Mammary epithelial cell (primary cell): ENCODE measurements around the gene PFKP.

Source experiments
- EZH2 ChIP-seq: IDR thresholded peaks from 2 replicates; pipeline ENCODE4 v1.6.1; 2012; ENCODE audit warnings: low read length, inconsistent platforms, borderline replicate concordance
- TF ChIP-seq, protein P1 (sequence below), 2 donors: IDR thresholded peaks in 1 of 2; conservative IDR thresholded peaks in 1 of 2; 2 replicates each; pipeline ENCODE4 v1.5.1; 2011 to 2012; ENCODE audit warnings: inconsistent platforms in 2 of 2, low read length in 2 of 2, mild to moderate bottlenecking in 2 of 2, control low read depth in 1 of 2, low read depth in 1 of 2; ENCODE audit not compliant: insufficient read depth in 1 of 2; ENCODE audit errors: extremely low read depth in 1 of 2

DNA sequence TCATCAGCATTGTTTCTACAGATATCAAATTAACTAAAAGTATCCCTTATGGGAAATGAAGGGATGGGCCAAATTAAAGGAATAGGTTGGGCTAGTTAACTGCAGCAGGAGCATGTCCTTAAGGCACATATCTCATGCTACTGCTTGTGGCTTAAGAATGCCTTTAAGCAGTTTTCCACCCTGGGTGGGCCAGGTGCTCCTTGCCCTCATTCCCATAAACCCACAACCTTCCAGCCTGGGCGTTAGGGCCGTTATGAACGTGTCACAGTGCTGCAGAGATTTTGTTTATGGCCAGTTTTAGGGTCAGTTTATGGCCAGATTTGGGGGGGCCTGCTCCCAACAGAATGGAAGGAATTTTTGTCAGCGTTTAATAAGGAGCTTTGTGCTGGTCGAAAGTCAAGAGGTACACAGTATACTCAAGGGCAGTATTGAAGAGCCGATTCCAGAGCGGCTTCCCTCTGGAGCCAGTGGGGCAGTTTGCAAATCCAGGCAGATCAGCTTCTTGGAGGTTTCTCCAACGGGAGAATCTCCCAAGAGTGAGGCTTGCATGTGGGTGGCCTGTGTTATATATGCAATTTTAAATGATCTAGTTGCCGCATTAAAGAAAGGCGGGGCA is 7.7 kb downstream of the PFKP start:
- TF ChIP-seq, protein P1, sequence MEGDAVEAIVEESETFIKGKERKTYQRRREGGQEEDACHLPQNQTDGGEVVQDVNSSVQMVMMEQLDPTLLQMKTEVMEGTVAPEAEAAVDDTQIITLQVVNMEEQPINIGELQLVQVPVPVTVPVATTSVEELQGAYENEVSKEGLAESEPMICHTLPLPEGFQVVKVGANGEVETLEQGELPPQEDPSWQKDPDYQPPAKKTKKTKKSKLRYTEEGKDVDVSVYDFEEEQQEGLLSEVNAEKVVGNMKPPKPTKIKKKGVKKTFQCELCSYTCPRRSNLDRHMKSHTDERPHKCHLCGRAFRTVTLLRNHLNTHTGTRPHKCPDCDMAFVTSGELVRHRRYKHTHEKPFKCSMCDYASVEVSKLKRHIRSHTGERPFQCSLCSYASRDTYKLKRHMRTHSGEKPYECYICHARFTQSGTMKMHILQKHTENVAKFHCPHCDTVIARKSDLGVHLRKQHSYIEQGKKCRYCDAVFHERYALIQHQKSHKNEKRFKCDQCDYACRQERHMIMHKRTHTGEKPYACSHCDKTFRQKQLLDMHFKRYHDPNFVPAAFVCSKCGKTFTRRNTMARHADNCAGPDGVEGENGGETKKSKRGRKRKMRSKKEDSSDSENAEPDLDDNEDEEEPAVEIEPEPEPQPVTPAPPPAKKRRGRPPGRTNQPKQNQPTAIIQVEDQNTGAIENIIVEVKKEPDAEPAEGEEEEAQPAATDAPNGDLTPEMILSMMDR (conservative IDR thresholded peaks at IDR 0.05 in 1 of 2, IDR thresholded peaks at IDR 0.05 in 1 of 2; ENCODE audit: extremely low read depth in 1 of 2, insufficient read depth in 1 of 2, low read depth in 1 of 2, low read length in 2 of 2), result no peak
- TF ChIP-seq EZH2, result no peak
